ENCODE results near the gene LCN10. TPM values are rescaled to one million over a fixed set of nuclear protein-coding genes. Genes with fewer than 3 reads are reported as not detected.

LCN10 gene
- total RNA-seq = not detected

DNA sequence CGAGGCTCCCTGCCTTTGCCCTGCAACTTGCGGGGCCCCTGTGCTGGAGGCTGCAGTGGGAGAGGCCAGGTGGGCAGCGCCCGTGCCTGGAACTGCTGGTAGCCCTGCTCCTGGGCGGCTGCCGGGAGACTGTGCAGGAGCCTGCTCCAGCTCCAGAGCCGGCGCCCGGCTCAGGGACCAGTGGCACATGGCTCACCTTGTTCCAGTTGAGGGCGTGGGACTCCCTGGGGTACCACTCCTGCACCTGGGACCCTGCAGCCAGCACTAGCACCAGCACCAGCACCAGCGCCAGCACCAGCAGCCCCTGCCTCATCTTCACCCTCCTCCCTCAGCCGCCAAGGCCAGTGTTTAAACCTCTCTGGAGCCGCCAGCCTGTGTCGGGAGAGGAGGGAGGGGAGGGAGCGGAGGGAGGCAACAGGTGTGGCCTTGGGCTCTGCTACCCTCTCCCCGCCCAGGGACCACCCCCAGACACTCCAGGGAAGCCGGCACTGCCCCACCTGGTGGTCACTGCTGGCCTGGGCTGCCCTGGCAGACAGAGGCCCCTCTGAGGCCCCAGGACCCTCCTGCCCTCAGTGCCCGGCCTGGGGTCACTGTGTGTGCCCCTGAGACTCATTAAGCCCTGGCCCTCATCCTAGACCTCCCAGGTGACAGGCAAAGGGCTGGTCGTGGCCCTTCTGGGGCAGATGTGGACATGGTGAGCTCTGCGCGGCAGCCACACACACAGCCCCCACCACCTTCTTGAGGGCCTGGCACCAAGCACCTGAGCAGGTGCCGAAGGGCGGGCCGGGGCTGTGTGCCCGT is at the start of gene LCN10:
LCN10 (minus strand) TSS at position 350 of the 801 bp plus-strand sequence; CDS start at position 313, 37 bp downstream.

DNA sequence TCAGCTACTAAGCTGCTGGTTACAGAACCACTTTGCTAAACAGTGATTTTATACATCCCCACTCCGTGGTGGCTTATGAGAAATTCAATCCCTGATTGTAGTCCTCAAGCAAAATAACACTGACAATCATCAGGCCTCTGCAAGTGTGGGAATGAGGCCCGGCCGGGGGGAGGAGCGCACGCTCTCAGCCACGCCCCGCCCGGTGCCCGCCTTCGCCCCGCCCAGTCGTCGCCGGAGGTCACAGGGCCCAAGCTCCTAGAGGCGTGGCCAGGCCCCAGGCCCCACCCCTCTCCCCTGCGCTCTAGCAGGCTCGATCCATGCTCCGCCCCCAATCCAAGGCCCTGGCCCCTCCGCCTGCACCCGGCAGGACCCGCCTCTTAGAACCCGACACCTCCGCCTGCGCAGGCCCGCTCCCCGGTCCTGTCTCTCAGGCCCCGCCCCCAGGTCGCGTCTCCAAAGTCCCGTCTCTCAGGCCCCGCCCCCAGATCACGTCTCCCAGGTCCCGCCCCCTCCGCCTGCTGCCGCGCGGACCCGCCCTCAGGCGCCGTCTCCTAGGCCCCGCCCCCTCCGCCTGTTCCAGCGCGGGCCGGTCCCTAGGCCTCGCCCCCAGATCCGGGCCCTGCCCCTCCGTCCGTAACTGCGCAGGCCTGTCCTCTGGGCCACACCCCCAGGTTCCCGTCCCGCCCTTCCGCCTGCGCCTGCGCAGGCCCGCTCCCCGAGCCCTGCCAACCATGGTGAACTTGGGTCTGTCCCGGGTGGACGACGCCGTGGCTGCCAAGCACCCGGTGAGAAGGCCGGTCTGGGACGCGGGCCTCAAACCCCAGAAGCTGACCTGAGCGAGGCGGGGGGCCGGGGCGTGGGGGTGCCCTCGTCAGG is 48.1 kb upstream of the LCN10 start, which contains the start of gene TMEM141:
TMEM141 (plus strand) TSS at position 705 of the 876 bp plus-strand sequence; CDS start at position 732, 27 bp downstream.

DNA sequence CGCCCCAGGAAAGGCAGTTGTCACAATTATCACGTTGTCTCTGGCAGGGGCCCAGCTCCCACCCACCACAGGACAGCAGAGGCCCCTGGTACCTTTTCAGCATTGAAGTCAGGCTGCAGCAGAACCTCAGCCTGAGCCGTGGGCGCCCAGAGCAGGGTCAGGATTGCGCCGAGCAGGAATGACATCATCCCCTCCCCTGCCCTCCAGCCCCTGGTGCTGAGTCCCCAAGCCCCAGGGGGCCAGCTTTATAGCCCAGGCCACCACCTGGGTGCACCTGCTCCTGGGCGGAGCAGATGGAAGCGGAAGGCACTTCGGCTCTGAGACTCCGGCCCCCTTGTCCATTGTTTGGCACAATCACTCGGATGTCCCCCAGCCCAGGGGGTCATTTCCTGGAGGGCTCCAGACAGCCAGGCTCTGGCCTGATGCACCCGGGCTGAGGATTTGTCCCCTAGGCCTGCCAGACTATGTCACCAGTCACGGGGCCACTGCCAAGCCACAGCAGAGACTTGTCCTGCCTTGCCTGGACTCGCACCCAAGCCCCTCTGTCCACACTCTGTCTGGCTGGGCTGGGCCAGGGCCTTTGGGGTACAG is 21.7 kb upstream of the LCN10 start, which contains the start of gene LCN15:
LCN15 (minus strand) TSS at position 218 of the 591 bp plus-strand sequence; CDS start at position 188, 30 bp downstream.

DNA sequence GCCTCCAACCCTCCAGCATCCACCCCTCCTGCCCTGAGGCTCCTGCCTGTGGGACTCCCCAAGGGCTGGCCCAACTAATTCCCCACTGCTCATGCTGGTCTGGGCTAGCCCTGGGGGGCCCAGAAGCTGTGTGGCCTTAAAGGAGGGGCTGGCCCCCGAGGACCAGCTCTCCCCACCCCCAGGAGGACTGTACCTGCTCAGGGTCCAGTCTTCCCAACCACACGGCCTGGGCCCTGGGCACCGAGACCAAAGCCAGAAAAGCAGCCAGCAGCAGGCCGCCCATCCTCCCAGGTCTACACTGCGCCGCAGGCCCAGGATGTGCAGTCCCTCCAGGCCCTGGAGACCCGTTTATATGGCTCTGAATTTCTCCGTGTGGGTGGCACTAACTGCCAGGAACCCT is 5.5 kb upstream of the LCN10 start, which contains the start of gene LCN6:
LCN6 (minus strand) TSS at position 325 of the 400 bp plus-strand sequence; CDS start at position 283, 42 bp downstream.

DNA sequence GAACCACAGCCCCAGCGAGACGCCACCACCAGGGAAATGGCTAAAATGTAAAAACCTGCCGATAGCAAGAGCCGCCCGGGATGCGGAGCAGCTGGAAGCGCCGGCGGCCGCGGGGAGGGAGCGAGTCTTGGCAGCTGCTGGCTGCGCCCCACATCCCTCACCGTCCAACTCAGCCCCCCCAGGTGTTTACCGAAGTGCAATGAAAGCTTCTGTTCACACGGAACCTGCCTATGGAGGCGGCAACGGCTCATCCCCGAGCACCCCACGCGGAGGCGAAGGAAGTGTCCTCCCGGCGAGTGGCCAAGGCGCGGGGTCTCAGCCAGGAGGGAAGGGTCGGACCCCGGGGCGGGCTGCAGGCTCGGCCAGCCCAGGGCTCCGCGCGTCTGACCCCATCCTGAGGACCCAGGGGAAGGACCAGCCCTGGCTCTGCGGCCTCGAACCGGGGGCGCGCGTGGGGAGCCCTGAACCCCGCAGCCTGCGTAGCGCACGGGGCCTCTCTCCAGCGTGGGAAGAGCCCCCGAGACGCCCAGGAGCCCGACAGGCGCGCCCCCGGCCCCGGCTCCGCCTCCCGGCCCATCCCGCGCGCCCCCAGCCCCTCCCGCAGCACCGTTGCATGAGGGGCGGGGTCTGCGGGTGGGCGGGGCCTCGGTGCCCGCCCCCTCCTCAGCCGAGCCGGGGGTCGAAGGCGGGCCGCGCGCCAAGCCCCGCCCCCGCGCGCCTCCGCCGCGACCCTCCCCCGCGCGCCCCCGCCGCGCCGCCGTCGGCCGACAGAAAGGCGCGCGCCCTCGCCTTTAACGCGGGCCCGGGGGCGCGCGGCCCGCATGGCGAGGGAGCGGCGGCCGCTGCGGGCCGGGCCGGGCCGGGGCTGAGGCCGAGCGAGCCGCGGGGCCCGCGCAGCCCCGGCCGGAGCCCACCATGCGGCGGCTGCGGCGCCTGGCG is 30.7 kb downstream of the LCN10 start, which contains the start of gene DIPK1B:
DIPK1B (plus strand) TSS at position 822 of the 939 bp plus-strand sequence; CDS start at position 916, 94 bp downstream.

Small RNA genes lying within 50 kb of the gene (small RNA-seq; reads per million reads assigned to genes)
- not detected for gene ATP6V1G1P3
- gene MIR6722 = not detected

Other genes starting within 250 kb of the LCN10 start
- gene NOTCH1, start 196.9 kb downstream of the LCN10 start, total RNA-seq = 41.3 TPM
- 20.3 TPM for gene EGFL7, start 80.0 kb downstream of the LCN10 start, total RNA-seq
- 3.5 TPM for gene AGPAT2, start 55.5 kb downstream of the LCN10 start, total RNA-seq
- 37.4 TPM for gene DIPK1B, start 30.4 kb downstream of the LCN10 start, total RNA-seq
- gene LCN6, start 5.6 kb upstream of the LCN10 start, total RNA-seq = not detected
- not detected for gene LCN8, start 15.3 kb upstream of the LCN10 start, total RNA-seq
- gene LCN15, start 21.6 kb upstream of the LCN10 start, total RNA-seq = not detected
- gene TMEM141, start 48.4 kb upstream of the LCN10 start, total RNA-seq = 27.7 TPM
- 2.5 TPM for gene CCDC183, start 53.4 kb upstream of the LCN10 start, total RNA-seq
- gene RABL6, start 65.0 kb upstream of the LCN10 start, total RNA-seq = 35.8 TPM
- gene AJM1, start 99.5 kb upstream of the LCN10 start, total RNA-seq = 2.8 TPM
- 99.7 TPM for gene PHPT1, start 106.5 kb upstream of the LCN10 start, total RNA-seq
- gene MAMDC4, start 109.4 kb upstream of the LCN10 start, total RNA-seq = 2.8 TPM
- 124 TPM for gene EDF1, start 123.4 kb upstream of the LCN10 start, total RNA-seq
- gene TRAF2, start 143.6 kb upstream of the LCN10 start, total RNA-seq = 10.1 TPM
- gene FBXW5, start 201.8 kb upstream of the LCN10 start, total RNA-seq = 63.9 TPM
- gene C8G, start 202.3 kb upstream of the LCN10 start, total RNA-seq = not detected
- gene LCN12, start 209.3 kb upstream of the LCN10 start, total RNA-seq = 0.46 TPM
- 93.2 TPM for gene PTGDS, start 234.6 kb upstream of the LCN10 start, total RNA-seq
- gene LCNL1, start 240.1 kb upstream of the LCN10 start, total RNA-seq = 1.2 TPM
- 14.1 TPM for gene PAXX, start 249.5 kb upstream of the LCN10 start, total RNA-seq

All from diencephalon (tissue), 1 donor.